GM19193 (cell line): ENCODE results near the gene CYP3A5.

Experiments used
- POLR2A ChIP-seq: IDR thresholded peaks from 4 replicates; pipeline ENCODE4 v1.6.1; 2011; ENCODE audit not compliant: insufficient read depth, insufficient read length; ENCODE audit errors: extremely low read depth

The CYP3A5 gene

DNA sequence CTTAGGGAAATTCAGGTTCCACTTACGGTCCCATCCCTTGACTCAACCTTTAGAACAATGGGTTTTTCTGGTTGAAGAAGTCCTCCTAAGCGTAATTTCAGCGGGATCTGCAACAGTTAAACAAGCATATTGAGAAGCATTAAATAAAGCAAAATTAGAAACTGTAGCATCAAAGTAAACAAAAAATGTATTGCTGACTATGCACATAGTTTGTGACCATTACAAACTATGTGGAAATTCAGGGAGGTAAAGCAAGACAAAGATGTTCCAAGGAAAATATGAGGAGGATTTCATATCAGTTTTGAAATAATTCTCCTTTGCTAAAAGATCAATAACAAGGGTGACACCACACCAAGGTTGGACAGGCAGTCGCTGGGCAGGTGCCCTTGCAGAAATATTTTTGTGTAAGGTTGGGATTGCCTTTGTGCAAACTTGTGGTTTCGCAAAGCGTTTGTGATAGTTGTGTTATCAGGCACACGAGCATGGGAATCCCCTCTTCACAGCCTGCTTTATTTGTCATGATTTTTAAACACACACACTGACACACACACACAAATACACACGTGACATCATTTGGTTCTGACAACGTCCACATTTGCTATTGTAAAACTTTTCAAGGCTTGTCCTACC is 5.4 kb upstream of the CYP3A5 start:
- TF ChIP-seq POLR2A, result no peak

- TF ChIP-seq POLR2A, result no peak
Measured at GRCh38 chr7:99679032-99679399, 780 bp downstream of the CYP3A5 start.

DNA sequence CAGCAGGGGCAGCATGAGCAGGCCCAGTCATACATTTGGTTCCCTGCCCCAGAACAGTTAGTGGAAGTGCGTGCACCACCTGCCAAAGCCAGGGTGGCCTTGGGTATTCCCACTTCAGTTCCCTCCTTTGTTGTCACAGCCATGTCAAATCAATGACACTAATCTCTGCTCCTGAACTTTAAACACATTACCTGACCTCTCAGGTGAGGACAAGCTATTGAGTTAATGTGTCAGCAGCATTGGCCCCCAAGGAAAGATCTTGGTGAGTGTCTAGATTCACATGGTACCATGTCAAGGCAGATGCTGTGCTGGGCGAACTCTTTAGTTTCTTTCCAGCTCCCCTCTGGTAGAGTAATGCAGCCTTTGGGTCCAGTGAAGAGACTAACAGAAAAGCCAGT is 2.1 kb downstream of the CYP3A5 start:
- TF ChIP-seq POLR2A, result no peak

GRCh38 chr7:99677013-99677647 is 2.7 kb downstream of the CYP3A5 start:
- no peak for TF ChIP-seq POLR2A

- TF ChIP-seq POLR2A, result no peak
Measured at GRCh38 chr7:99674995-99675742, 4.6 kb downstream of the CYP3A5 start.

GRCh38 chr7:99672573-99672972 is 7.2 kb downstream of the CYP3A5 start:
- TF ChIP-seq POLR2A, result no peak

- TF ChIP-seq POLR2A, result no peak
Measured at GRCh38 chr7:99669782-99670181, 10.0 kb downstream of the CYP3A5 start.

DNA sequence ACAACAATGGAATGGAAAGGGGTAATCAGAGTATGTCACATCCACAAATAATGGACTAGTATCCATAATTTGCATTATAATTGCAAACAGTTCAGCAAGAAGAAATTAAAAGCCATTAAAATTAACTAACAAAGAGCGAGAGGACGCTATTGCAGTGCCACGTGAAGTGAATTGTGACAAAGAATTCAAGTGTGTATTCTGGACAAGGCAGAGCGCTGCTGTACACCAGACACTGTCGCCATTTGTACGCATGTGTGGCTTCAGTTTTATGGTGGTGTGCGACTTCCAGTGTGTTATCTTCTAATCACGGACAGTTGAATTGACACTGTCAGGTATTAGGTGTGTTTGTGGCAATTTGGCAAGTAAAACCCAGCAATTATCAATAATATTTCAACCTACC is 11.3 kb downstream of the CYP3A5 start:
- no peak for TF ChIP-seq POLR2A

GRCh38 chr7:99667179-99667578 is 12.6 kb downstream of the CYP3A5 start:
- no peak for TF ChIP-seq POLR2A

- no peak for TF ChIP-seq POLR2A
Measured at GRCh38 chr7:99666013-99666395, 13.8 kb downstream of the CYP3A5 start.

DNA sequence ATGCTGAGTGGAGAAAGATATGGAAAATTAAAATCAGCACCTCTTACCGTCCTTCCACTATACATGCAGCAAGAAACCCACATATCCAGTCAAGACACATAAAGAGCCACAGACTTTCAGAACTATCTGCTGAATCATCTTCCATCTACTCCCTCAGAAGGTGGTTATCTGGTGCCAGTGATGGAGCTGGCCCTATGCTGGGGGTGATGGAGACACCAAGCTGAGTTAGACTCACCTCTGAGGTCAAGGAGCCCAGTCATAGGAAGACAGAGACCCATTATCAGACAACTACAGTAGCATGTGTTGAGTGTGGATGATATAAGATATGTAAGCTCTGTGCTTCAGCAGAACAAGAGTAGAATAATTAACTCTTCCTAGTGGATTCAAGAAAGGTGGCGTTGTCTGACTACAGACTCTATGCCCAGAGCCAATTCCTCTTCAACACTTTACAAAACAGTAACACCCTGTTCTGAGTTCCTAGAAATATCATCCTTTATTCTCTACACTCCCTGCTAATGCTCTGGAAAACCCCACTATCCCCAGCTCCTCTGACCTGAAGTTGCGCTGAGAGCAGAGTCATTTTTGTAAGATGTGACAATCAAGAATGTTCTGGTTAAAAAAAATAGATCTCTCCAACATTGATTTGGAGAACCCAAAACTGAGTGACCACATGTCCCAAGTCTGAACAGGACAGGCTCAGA is 14.3 kb downstream of the CYP3A5 start:
- no peak for TF ChIP-seq POLR2A

DNA sequence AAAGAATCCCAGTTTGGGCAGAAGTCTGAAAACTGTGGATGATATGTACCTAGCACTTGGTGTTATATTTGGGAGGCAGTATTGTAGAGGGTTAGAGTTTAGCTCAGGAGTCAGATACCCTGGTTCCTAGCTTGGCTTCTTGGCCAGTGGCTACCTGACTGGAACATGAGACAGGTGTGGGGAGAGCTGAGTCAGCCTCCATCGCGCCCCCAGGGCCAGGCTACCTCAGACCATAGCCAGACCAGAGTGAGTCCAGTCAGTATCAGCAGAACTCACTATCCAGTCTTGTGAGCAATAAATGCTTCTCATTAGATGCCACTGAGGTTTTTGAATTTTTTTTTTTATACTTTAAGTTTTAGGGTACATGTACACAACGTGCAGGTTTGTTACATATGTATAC is 26.0 kb downstream of the CYP3A5 start:
- no peak for TF ChIP-seq POLR2A

DNA sequence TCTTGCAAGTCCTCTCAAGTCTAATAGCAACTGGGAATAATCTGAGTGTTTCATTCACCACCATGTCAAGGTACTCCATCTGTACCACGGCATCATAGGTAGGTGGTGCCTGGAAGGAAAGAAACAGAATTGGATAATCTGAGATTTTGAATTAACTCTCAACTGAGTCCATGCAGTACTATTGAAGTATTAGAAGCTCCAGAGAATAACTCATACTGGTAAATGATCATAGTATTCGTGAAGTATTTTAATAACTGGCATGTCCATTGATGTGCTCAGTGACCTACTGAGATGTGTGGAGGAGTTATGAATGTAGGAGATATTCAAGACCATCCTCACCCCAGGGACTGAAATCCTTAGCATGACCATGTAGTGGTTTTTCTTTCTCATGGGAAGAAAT is 27.1 kb downstream of the CYP3A5 start:
- TF ChIP-seq POLR2A, result no peak

GRCh38 chr7:99651290-99651689 is 28.5 kb downstream of the CYP3A5 start:
- no peak for TF ChIP-seq POLR2A

GRCh38 chr7:99648843-99649242 is 31.0 kb downstream of the CYP3A5 start:
- no peak for TF ChIP-seq POLR2A
